Islet precursor cell (in vitro differentiated cells): ENCODE results near the gene KRTAP29-1.

ENCODE experiments used
- DNase-seq: peaks from one replicate; pipeline ENCODE4 v3.0.0-alpha.2; 2018

Gene KRTAP29-1

GRCh38 chr17:41327411-41328120 lies 24.9 kb upstream of the KRTAP29-1 start:
- DNase-seq: peak; percentile 51

GRCh38 chr17:41326173-41327145 lies 23.8 kb upstream of the KRTAP29-1 start:
- peak; percentile 51 for DNase-seq

GRCh38 chr17:41325611-41326010 lies 23.0 kb upstream of the KRTAP29-1 start:
- DNase-seq: peak; percentile 42

GRCh38 chr17:41325126-41325525 lies 22.5 kb upstream of the KRTAP29-1 start:
- DNase-seq: peak; percentile 43

GRCh38 chr17:41324180-41325075 lies 21.8 kb upstream of the KRTAP29-1 start:
- peak; percentile 75 for DNase-seq

GRCh38 chr17:41322903-41323895 lies 20.5 kb upstream of the KRTAP29-1 start:
- peak; percentile 90 for DNase-seq

- peak; percentile 46 for DNase-seq
Measured at GRCh38 chr17:41322094-41322902, 19.6 kb upstream of the KRTAP29-1 start.

GRCh38 chr17:41318231-41318630 lies 15.6 kb upstream of the KRTAP29-1 start:
- peak; percentile 13 for DNase-seq

GRCh38 chr17:41315814-41316445 lies 13.3 kb upstream of the KRTAP29-1 start:
- DNase-seq: peak; percentile 40

- peak; percentile 46 for DNase-seq
Measured at GRCh38 chr17:41315204-41315794, 12.6 kb upstream of the KRTAP29-1 start, which contains the start of gene KRTAP17-1. KRTAP17-1 (minus strand) TSS chr17:41315710; CDS start chr17:41315650, 60 bp downstream.

GRCh38 chr17:41311111-41311510 lies 8.5 kb upstream of the KRTAP29-1 start:
- no peak for DNase-seq

- no peak for DNase-seq
Measured at GRCh38 chr17:41308918-41309359, 6.3 kb upstream of the KRTAP29-1 start, which contains the start of gene KRTAP16-1. KRTAP16-1 (minus strand) TSS chr17:41309309; CDS start chr17:41309253, 56 bp downstream.

- DNase-seq: no peak
Measured at GRCh38 chr17:41308251-41308917, 5.7 kb upstream of the KRTAP29-1 start.

GRCh38 chr17:41307647-41308046 lies 5.0 kb upstream of the KRTAP29-1 start:
- peak; percentile 49 for DNase-seq

- no peak for DNase-seq
Measured at GRCh38 chr17:41304091-41304490, 1.4 kb upstream of the KRTAP29-1 start.

GRCh38 chr17:41302981-41303380 lies 330 bp upstream of the KRTAP29-1 start:
- no peak for DNase-seq

GRCh38 chr17:41301204-41301790 lies 1.4 kb downstream of the KRTAP29-1 start:
- no peak for DNase-seq

- DNase-seq: no peak
Measured at GRCh38 chr17:41298458-41299135, 4.1 kb downstream of the KRTAP29-1 start.
